Activated gamma-delta T cell treated with anti-CD3 and anti-CD28 coated beads, Interleukin-2, amount 50 U/mL, for 16 hours (primary cell): ENCODE results near the gene CCR5.
"Not testable (repeated sequence)": the region's sequence is repeated elsewhere in the genome, so short reads cannot be mapped to it uniquely, and the experiment has no call there.

ENCODE experiments used
- DNase-seq: peaks from one replicate; pipeline ENCODE4 v3.0.0-alpha.2; 2020; ENCODE audit warnings: low read depth

CCR5 gene

DNA sequence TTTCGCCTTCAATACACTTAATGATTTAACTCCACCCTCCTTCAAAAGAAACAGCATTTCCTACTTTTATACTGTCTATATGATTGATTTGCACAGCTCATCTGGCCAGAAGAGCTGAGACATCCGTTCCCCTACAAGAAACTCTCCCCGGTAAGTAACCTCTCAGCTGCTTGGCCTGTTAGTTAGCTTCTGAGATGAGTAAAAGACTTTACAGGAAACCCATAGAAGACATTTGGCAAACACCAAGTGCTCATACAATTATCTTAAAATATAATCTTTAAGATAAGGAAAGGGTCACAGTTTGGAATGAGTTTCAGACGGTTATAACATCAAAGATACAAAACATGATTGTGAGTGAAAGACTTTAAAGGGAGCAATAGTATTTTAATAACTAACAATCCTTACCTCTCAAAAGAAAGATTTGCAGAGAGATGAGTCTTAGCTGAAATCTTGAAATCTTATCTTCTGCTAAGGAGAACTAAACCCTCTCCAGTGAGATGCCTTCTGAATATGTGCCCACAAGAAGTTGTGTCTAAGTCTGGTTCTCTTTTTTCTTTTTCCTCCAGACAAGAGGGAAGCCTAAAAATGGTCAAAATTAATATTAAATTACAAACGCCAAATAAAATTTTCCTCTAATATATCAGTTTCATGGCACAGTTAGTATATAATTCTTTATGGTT, at the start of gene CCR5:
TSS of gene CCR5 (plus strand) at position 108 of the 680 bp plus-strand sequence. CDS start 1,957 bp downstream, outside the sequence.
- no peak for DNase-seq

DNA sequence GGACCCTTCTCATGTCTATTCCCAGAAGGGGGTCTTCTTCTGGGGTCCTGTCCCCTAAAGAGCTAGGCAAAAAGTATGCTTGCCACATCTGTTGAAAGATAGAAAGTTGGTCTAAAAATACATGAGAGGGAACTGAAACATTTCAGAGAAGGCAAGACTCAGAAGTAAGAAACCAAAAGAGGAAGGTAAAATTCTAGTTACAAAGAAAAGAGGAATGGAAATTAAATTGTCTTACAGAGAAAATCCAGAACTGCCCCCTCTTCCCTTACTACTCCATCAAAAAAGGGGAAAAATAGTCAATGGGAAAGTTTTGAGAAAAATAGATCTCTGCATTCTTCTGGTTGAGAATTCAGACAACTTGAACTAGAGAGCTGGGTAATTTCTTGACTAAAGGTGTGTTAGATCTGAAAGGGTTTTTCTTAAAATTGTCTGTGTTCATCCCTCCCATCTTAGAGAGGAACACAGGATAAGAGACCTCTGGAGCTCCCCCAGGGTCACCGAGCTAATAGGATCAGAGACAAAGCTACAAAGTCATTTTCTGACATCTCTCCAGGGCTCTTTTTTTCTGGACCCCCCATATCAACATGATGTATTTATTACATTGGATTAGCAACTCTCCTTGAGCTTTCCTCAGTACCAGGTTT, 49.2 kb upstream of the CCR5 start:
- DNase-seq = no peak

DNA sequence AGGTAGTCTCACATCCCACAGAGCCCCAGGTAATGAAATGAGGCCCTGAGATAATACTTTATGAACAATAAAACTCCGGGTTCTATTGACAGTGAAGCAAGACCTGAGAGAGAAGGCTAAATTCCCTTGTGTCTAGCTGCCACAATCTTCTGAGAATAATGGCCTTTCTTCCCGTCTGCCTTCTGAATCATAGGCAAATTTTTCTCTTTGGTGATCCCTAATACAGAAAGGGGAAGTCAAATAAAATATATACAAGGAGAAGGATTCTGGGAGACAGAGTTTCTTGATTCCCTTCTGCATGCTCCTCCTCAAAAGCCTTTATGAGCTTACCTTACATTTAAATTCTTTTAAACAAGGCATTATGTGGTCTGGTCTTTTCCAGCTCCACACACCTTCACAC, 46.7 kb upstream of the CCR5 start:
- DNase-seq = no peak

DNA sequence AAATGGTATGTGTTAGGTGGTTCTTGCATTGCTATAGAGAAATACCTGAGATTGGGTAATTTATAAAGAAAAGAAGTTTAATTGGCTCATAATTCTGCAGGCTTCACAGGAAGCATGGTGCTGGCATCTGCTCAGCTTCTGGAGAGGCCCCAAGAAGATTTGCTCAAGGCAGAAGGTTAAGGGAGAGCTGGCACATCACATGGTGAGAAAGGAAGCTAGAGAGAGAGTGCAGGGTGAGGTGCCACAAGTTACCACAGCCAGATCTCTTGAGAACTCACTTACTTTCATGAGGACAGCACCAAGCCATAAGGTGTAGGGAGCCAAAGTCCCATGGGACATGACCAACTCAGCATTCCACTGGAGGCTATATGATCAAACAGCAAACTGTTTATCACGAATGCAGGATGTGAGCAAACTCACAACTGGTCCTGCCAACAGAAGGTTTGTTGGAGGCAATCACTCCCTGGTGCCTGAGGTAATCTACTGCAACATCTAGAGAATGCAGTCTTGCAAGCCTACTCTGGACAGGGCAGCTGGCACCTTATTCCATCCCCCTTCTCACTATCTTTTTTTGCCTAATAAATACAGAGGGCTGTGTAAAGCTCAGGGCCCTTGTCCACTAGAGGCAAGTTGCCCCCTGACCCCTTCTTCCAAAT, 45.0 kb upstream of the CCR5 start:
- DNase-seq = no peak

DNA sequence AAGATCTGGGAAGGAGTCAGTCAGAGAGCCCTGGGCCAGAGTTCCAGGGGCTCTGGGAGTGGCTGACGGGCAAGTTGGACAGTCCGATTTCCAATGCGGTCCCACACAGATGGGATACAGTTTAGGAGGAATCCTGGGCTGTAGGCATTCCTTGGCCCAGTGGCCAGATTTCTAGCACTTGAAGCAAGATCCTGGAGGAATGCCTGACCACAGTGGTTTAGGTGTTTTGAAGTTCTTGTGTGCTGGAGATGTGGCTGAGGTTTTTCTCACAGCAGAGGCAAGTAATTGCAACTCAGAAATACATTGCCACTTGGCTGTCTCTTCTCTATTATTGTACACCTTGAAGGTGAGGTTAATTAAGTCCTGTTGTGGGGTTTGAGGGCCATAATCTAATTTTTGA, 40.1 kb upstream of the CCR5 start:
- DNase-seq = not testable (repeated sequence)

DNA sequence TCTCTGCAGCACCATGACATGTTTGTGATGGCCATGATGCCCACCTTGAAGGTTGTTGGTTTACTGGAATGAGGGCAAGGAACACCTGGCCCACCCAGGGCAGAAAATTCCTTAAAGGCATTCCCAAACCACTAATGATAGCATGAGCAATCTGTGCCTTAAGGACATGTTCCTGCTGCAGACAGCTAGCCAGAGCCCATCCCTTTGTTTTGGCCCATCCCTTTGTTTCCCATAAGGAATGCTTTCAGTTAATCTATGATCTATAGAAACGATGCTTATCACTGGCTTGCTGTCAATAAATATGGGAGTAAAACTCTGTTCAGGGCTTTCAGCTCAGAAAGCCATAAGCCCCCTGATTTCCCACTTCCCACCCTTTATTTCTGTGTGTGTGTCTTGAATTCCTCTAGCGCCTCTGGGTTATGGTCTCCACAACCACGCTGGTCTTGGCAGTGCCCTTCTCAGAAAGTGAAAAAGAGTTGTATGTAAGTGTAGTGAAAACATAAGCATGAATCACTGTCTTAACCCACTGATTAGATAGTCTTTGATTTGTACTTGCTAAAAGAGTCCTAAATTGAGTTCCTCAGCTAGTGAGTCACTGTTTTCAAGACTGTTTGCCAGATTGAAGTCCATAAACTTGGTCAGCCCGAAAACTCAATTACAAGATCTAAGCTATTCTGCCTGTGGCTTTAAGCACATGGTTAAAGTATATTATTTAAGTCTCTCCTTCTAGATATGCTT, 35.8 kb upstream of the CCR5 start:
- no peak for DNase-seq

DNA sequence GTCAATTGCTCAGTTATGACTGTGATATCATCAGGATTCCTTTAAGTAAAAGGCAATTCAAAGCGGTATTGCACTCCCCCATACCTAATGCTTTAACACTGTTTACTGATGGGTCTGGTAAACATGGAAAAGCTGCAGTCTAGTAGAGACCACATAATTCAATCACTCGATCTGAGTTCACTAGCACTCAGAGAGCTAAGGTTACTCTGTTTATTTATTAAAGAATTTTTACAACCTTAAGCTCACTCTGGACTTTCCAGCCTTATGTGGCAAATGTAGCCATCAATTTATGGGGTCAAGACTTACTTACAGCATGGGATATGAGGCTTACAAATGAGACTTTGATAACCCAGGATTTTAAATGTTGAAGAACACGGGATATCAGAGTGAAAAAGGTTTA, 35.2 kb upstream of the CCR5 start:
- DNase-seq = no peak

DNA sequence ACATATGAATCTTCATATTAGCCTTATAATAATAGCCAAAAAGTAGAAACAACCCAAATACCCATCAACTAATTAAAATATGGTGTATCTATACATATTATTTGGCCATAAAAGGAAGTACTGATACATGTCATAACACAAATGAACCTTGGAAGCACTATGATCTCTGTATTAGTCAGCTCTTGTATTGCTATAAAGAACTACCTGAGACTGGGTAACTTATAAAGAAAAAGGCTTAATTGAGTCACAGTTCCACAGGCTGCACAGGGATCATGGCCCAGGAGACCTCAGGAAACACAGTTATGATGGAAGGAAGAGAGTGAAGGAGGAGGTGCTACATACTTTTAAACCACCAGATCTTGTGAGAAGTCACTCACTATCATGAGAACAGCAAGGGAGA, 32.8 kb upstream of the CCR5 start:
- DNase-seq = no peak

DNA sequence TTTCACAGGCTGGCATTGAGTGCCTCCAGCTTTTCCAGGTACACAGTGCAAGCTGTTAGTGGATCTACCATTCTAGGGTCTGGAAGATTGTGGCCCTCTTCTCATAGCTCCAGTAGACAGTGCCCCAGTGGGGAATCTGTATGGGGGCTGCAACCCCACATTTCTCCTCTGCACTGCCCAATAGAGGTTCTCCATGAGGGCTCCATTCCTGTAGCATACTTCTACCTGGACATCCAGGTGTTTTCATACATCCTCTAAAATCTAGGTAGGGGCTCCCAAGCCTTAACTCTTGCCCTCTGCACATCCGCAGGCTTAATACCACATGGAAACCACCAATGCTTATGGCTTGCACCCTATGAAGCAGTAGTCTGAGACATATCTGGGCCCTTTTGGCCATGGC, 31.9 kb upstream of the CCR5 start:
- no peak for DNase-seq

DNA sequence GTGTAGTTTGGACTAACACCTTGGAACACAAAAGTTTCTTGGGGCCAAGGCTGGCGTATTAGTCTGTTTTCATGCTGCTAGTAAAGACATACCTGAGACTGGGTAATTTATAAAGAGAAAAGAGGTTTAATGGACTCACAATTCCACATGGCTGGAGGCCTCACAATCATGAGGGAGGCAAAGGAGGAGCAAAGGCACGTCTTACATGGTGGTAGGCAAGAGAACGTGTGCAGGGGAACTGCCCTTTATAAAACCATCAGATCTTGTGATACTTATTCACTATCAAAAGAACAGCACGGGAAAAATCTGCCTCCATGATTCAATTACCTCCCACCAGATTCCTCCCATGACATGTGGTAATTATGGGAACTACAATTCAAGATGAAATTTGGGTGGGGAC, 26.3 kb upstream of the CCR5 start:
- no peak for DNase-seq

DNA sequence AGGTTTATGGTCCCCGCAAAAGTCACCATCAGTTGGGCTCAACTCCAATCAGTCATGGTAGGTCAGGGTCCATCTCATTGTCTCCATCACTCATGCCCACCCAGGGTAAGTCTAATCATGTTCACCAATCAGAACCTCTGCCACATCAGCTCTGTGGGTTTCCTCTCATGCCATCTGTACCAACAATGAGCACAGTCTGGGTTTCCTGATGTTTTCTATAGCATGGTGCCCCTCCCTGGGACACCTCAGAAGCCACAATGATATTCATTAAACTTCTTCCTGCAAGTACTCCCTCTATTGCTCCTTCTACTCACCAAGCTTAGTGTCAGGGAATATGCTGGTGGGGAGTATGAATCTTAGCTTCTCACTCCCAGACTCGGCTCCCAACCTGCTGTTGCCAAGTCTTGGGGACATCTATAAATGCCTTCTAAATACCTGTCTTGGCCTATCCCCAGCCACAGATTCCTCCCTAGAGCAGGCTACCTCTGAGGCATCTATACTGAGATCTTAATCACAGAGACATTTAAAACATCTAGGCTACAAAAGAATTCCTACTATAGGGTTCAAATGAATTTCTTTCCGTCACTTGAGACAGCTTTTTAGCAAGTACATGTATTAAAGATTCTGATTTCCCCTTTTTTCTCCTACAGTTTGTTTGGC, 21.8 kb upstream of the CCR5 start:
- DNase-seq = no peak

DNA sequence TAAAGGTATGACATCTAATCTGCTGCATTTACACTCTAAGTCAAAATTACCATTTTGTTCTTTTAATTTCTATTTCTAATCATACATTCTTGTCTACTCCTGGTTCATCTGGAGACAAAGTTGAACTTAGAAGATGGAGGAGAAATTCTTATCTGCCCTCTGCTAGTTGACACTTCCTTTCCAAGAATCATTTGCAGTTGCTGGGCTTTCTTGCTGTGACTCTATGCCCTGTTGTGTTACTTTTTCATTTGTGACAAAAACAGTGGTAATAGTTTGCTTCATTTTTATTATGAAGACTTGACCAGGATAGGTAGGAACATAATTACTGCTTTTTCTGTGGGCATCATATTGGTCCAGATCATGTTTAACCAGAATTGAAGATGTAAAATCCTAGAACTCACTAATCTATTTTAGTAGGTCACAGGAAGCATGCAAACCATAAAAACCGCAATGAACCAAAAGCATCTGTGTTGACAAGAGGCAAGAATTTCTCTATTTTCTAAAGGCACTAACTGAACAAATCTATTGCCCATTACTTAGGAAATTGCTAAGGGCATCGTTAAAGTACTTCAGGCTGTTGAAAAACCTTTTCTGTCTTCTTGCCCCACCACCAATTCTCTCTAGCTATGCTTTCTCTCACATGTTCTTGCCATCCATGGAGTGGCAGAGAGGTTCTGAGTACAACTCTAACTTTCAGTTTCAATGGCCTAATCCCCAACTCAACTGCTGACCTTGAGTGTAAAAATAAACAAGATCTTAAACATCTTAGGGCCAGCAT, 21.1 kb upstream of the CCR5 start:
- DNase-seq = no peak

DNA sequence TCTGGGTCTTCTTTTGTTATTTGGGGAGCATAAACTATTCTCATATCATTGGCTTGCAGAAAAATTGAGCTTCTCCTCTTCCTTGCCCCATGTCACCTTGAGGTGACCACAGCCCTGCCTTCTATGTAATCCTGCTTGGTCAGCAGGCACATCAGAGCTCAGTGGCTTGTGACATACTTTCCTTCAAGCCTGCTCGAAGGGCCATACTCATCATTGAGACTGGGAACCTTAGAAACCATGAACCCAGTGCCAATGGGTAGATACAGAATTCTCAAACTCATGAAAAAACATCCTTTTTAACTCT, 20.5 kb upstream of the CCR5 start:
- DNase-seq = no peak

DNA sequence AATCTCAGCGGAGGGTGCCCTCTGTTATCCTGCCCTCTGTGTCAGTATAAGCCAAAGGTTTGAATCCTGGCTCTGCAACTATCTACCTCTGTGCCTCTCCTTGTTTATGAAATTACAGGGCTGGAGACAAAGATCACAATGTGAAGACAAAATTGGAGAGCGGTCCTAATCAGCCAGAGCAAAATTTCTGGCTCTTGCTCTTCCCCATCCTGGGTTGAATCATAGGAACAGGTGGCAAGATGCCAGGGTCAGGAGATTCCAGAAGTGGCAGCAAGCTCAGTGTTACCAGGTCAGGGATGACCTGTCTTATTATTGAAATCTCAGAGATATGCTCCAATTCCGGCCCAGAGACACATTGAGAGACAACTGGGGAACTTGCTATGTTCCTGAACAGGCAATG, 19.1 kb upstream of the CCR5 start:
- no peak for DNase-seq

DNA sequence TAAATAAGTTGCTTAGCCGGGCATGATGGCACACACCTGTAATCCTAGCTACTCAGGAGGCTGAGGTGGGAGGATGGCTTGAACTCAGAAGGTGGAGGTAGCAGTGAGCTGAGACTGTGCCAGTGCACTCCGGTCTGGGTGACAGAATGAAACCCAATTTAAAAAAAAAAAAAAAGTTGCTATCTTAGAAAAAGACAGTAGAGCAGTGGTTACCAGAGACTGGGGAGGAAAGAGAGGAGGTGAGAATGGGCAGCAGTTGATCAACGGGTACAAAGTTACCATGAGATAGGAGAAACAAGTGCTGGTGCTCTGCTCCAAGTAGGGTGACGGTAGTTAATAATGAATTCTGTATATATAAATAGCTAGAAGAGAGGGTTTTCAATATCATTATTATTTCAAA, 17.7 kb upstream of the CCR5 start:
- DNase-seq = no peak

DNA sequence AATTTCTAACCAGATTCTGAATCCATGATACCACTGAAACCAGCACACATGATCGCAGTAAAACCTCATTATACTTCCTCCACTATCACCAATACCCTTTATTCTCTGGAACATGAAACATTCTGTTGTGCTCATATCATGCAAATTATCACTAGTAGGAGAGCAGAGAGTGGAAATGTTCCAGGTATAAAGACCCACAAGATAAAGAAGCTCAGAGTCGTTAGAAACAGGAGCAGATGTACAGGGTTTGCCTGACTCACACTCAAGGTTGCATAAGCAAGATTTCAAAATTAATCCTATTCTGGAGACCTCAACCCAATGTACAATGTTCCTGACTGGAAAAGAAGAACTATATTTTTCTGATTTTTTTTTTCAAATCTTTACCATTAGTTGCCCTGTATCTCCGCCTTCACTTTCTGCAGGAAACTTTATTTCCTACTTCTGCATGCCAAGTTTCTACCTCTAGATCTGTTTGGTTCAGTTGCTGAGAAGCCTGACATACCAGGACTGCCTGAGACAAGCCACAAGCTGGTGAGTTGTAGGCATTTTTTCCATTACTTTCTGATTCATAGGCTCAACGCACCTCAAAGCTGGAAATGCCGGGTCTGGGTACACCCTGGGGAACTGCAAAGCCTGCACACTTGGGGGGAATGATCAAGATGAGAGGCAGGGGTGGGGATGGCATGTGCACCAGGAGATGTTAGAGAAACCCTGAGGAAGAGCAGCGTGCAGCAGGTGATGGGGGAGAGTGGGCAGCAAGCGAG, 16.9 kb upstream of the CCR5 start, which contains the start of gene CCR2:
TSS of gene CCR2 (plus strand) at position 465 of the 764 bp plus-strand sequence. CDS start 3,417 bp downstream, outside the sequence.
- no peak for DNase-seq

DNA sequence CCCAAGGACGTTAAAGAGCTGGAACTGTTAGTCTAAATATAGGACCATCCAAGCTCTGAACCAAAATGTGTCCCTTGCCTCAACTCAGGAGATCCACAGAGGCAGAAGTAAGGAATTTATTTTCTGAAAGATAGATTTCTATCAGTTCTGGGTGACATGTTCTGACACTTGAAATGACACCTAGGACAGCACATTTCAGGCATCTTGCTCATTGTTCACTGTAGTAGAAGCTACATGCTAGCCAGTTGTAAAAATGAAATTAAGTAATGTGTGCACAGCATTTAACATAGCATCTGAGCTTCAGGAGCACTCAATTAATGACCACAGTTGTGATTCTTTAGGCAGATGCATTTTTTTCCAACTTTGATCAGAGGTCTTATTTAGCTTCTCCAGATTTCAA, 16.3 kb upstream of the CCR5 start:
- no peak for DNase-seq

DNA sequence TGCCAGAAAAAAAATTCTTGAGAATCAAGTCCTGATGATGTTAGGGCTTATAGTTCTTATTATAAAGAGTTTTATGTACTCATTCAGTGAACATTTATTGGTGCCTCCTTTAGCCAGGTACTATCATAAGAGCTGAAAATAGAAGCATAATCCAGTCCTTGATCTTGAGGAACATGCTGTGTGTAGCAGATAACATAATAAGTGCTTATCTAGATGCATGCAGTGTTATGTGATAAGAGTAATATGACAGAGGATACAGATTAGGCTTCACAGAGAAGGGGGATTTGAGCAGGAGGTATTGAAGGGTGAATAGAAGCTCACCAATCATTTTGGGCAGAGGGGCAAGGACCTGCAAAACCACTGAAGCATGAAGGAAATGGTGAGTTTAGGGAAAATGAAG, 15.8 kb upstream of the CCR5 start:
- no peak for DNase-seq

DNA sequence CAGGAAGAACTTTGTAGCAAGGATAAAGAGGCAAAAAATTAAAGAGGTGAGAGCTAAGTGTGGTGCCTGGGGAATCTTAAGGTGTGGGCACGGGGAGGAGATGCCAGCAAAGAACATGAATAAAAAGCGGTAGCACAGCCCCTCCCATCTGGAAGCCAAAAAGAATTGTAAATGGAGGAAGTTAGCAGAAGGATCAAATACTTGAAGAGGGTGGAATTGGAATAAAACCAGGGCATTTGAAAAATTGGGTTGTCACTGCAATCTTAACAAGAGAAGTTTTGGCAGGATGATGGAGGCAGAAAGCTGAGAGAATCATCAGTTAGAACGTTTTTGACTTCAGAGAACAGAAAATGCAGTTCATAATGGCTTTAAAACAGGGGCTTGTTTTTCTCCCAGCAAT, 14.5 kb upstream of the CCR5 start:
- no peak for DNase-seq

DNA sequence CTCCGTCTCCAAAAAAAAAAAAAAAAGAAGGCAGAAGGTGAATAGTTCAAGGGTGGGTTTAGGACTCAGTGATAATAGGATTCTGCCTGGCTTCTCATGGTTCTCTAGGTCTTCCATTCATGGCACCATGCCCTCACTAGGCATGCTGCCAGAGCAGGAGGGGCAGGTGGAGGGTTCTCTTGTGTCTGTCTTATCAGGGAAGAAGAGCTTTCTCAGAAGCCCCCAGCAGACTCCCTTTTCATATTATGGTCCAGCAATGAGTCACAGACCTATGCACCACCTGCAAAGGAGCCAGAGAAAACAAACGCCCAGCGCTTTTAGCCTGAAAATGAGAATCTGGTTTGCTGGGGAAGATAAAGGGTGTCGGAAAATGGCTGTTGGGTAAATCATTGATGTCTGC, 13.8 kb upstream of the CCR5 start:
- DNase-seq = no peak

DNA sequence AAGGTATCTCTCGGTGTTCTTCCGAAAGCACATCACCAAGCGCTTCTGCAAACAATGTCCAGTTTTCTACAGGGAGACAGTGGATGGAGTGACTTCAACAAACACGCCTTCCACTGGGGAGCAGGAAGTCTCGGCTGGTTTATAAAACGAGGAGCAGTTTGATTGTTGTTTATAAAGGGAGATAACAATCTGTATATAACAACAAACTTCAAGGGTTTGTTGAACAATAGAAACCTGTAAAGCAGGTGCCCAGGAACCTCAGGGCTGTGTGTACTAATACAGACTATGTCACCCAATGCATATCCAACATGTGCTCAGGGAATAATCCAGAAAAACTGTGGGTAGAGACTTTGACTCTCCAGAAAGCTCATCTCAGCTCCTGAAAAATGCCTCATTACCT, 12.3 kb upstream of the CCR5 start:
- no peak for DNase-seq
